A549 (cell line): ENCODE measurements around the gene VAMP1. TPM values are rescaled to one million over a fixed set of nuclear protein-coding genes. Genes with fewer than 3 reads are reported as not detected.

Experiments
- ATAC-seq, 2 experiments: fragments of 200-7000 bp in 1 of 2; fragments of >200 bp in 1 of 2; cut with Nextera tagmentation in 1 of 2; cut with Tn5 transposase in 1 of 2; 3 replicates each; pipeline versions ENCODE4 v1.8.0 to v1.9.1; 2018 to 2020; ENCODE audit warnings: mild to moderate bottlenecking in 1 of 2, moderate library complexity in 1 of 2
- CTCF ChIA-PET: fragments of 300-600 bp; sonication (Branson Sonifier 250); formaldehyde crosslinking; extraction: SDS; loops from one replicate; lab custom pipeline; 2021; ENCODE audit warnings: antibody characterized with exemption, inconsistent platforms; lab: Yijun Ruan, JAX
- POLR2A ChIA-PET: fragments of 350-600 bp; formaldehyde crosslinking; extraction: SDS; loops from one replicate; lab custom pipeline; 2021; ENCODE audit warnings: antibody characterized with exemption, inconsistent platforms; lab: Yijun Ruan, JAX
- DNase-seq, 2 experiments: peaks; one replicate each; pipeline versions ENCODE4 v3.0.0 to v3.0.0-alpha.2; 2011 to 2016; ENCODE audit warnings: low read depth in 1 of 2, low spot score in 1 of 2
- FAIRE-seq: peaks from 2 replicates; lab custom pipeline; 2011; peaks lifted over from hg19 to GRCh38; lab: Jason Lieb, UNC
- H3K27ac ChIP-seq, 2 experiments: fragments of >200 bp; sonication (Bioruptor Twin); formaldehyde crosslinking; 3 replicates each; pipeline ENCODE4 v1.5.1; 2016 to 2017
- H3K4me1 ChIP-seq: fragments of >200 bp; sonication (Bioruptor Twin); formaldehyde crosslinking; 3 replicates; pipeline ENCODE4 v1.6.1; 2016
- H3K4me2 ChIP-seq: fragments of >200 bp; sonication (Bioruptor Twin); formaldehyde crosslinking; 3 replicates; pipeline ENCODE4 v1.6.1; 2016
- H3K4me3 ChIP-seq: fragments of >200 bp; sonication (Bioruptor Twin); formaldehyde crosslinking; 3 replicates; pipeline ENCODE4 v1.5.1; 2016
- H3K9me3 ChIP-seq: fragments of >200 bp; sonication (Bioruptor Twin); formaldehyde crosslinking; 3 replicates; pipeline ENCODE4 v1.6.1; 2016
- BHLHE40 ChIP-seq: IDR thresholded peaks from 2 replicates; pipeline ENCODE4 v1.6.1; 2012; ENCODE audit warnings: low read depth, low read length, inconsistent platforms
- CBX2 ChIP-seq: fragments of 200-600 bp; sonication (generic); IDR thresholded peaks from 2 replicates; pipeline ENCODE4 v1.6.1; 2016; ENCODE audit warnings: low read depth, mild to moderate bottlenecking, borderline replicate concordance
- CBX8 ChIP-seq: fragments of 200-600 bp; sonication (generic); IDR thresholded peaks from 2 replicates; pipeline ENCODE4 v1.6.1; 2016
- CEBPB ChIP-seq, 2 experiments: fragments of >200 bp in 1 of 2; sonication (Bioruptor Twin) in 1 of 2; formaldehyde crosslinking in 1 of 2; IDR thresholded peaks; 2 replicates each; pipeline ENCODE4 v1.6.1; 2012 to 2016
- CHD2 ChIP-seq: fragments of 150-350 bp; IDR thresholded peaks from 2 replicates; pipeline ENCODE4 v1.6.1; 2014; ENCODE audit warnings: low read length; ENCODE audit not compliant: partially characterized antibody
- ESRRA ChIP-seq: fragments of 150-350 bp; IDR thresholded peaks from 2 replicates; pipeline ENCODE4 v1.6.1; 2014; ENCODE audit warnings: mild to moderate bottlenecking, low read length, borderline replicate concordance
- FOXS1 ChIP-seq: fragments of 250-450 bp; sonication (Bioruptor Pico); IDR thresholded peaks from 2 replicates; pipeline ENCODE4 v1.5.0; 2020; ENCODE audit warnings: mild to moderate bottlenecking, moderate library complexity
- GATA3 ChIP-seq: IDR thresholded peaks from 2 replicates; pipeline ENCODE4 v1.6.1; 2012; ENCODE audit warnings: borderline replicate concordance
- HDAC2 ChIP-seq: fragments of 200-600 bp; sonication (generic); IDR thresholded peaks from 2 replicates; pipeline ENCODE4 v1.6.1; 2016
- HEYL ChIP-seq: fragments of 250-450 bp; sonication (Bioruptor Pico); IDR thresholded peaks from 2 replicates; pipeline ENCODE4 v1.8.0; 2021; ENCODE audit warnings: mild to moderate bottlenecking, moderate library complexity
- HOXA7 ChIP-seq: fragments of 250-450 bp; sonication (Bioruptor Pico); IDR thresholded peaks from 2 replicates; pipeline ENCODE4 v1.5.0; 2020; ENCODE audit warnings: mild to moderate bottlenecking, moderate library complexity
- HOXB13 ChIP-seq: fragments of 250-450 bp; sonication (Bioruptor Pico); IDR thresholded peaks from 2 replicates; pipeline ENCODE4 v1.5.0; 2020; ENCODE audit warnings: low read depth, mild to moderate bottlenecking, moderate library complexity
- HOXB5 ChIP-seq: fragments of 250-450 bp; sonication (Bioruptor Pico); IDR thresholded peaks from 2 replicates; pipeline ENCODE4 v1.5.0; 2020; ENCODE audit warnings: mild to moderate bottlenecking, moderate library complexity
- JUN ChIP-seq, 2 experiments: fragments of >200 bp; sonication (Bioruptor Twin); formaldehyde crosslinking; IDR thresholded peaks; 2 replicates in 1 of 2; 3 replicates in 1 of 2; pipeline ENCODE4 v1.6.1; 2016 to 2017
- JUNB ChIP-seq: fragments of >200 bp; sonication (Bioruptor Twin); formaldehyde crosslinking; IDR thresholded peaks from 2 replicates; pipeline ENCODE4 v1.6.1; 2016
- KDM1A ChIP-seq: fragments of 200-600 bp; sonication (generic); IDR thresholded peaks from 2 replicates; pipeline ENCODE4 v1.6.1; 2016; ENCODE audit warnings: low read depth, mild to moderate bottlenecking
- MAFK ChIP-seq: fragments of 450-650 bp; IDR thresholded peaks from 2 replicates; pipeline ENCODE4 v1.6.1; 2014; ENCODE audit not compliant: partially characterized antibody
- NPAS2 ChIP-seq: fragments of 250-450 bp; sonication (Bioruptor Pico); IDR thresholded peaks from 2 replicates; pipeline ENCODE4 v1.8.0; 2022; ENCODE audit warnings: mild to moderate bottlenecking, moderate library complexity, borderline replicate concordance
- NR3C1 ChIP-seq: fragments of >200 bp; sonication (Bioruptor Twin); formaldehyde crosslinking; IDR thresholded peaks from 3 replicates; pipeline ENCODE4 v1.6.1; 2017
- PHF8 ChIP-seq: fragments of 200-600 bp; sonication (generic); IDR thresholded peaks from 2 replicates; pipeline ENCODE4 v1.6.1; 2016; ENCODE audit warnings: low read depth, mild to moderate bottlenecking, antibody characterized with exemption, moderate library complexity, borderline replicate concordance
- RAD21 ChIP-seq, 2 experiments: fragments of >200 bp in 1 of 2; sonication (Bioruptor Twin) in 1 of 2; formaldehyde crosslinking in 1 of 2; IDR thresholded peaks in 1 of 2; conservative IDR thresholded peaks in 1 of 2; 2 replicates in 1 of 2; 3 replicates in 1 of 2; pipeline ENCODE4 v1.6.1; 2012 to 2018; ENCODE audit warnings: inconsistent platforms in 1 of 2
- RARB ChIP-seq: fragments of 250-450 bp; sonication (Bioruptor Pico); IDR thresholded peaks from 2 replicates; pipeline ENCODE4 v1.8.0; 2021; ENCODE audit warnings: mild to moderate bottlenecking, moderate library complexity
- RNF2 ChIP-seq: fragments of 200-600 bp; sonication (generic); IDR thresholded peaks from 2 replicates; pipeline ENCODE4 v1.6.1; 2016; ENCODE audit warnings: low read depth, mild to moderate bottlenecking, antibody characterized with exemption, moderate library complexity, borderline replicate concordance
- TFCP2L1 ChIP-seq: fragments of 250-450 bp; sonication (Bioruptor Pico); IDR thresholded peaks from 2 replicates; pipeline ENCODE4 v1.5.0; 2021; ENCODE audit warnings: mild to moderate bottlenecking
- TP53 ChIP-seq: fragments of 250-450 bp; sonication (Bioruptor Pico); IDR thresholded peaks from 2 replicates; pipeline ENCODE4 v1.5.0; 2021; ENCODE audit warnings: mild to moderate bottlenecking, moderate library complexity
- ZFP36 ChIP-seq: fragments of 450-650 bp; IDR thresholded peaks from 2 replicates; pipeline ENCODE4 v1.6.1; 2014; ENCODE audit warnings: borderline replicate concordance; ENCODE audit not compliant: partially characterized antibody
- ZSCAN20 ChIP-seq: fragments of 250-450 bp; sonication (Bioruptor Pico); IDR thresholded peaks from 2 replicates; pipeline ENCODE4 v1.8.0; 2022; ENCODE audit warnings: mild to moderate bottlenecking, moderate library complexity
- WGBS: methylation state at CpG from one replicate; pipeline ENCODE4 v1.1.6; 2017; ENCODE audit errors: missing lambda C conversion rate; 5-methylcytosine and 5-hydroxymethylcytosine counted together
- polyA plus RNA-seq, 4 experiments: library from polyadenylated mRNA; depleted of rRNA in 3 of 4; stranded (reverse); fragments of >200 nt; fragmentation: RNase III in 1 of 4; extraction: RNeasy Plus Mini Kit Qiagen cat#74134 plus additional on column Dnase treatment in 1 of 4; gene quantifications; 2 replicates in 3 of 4; 3 replicates in 1 of 4; pipeline ENCODE4 v1.2.3, GENCODE V29; 2011 to 2017
- TF ChIP-seq, protein P1 (sequence below): fragments of >200 bp; sonication (Bioruptor Twin); formaldehyde crosslinking; IDR thresholded peaks from 3 replicates; pipeline ENCODE4 v1.6.1; 2016
- TF ChIP-seq, protein P2 (sequence below): IDR thresholded peaks from 2 replicates; pipeline ENCODE4 v1.6.1; 2012
- TF ChIP-seq, protein P3 (sequence below): fragments of >200 bp; sonication (Bioruptor Twin); formaldehyde crosslinking; IDR thresholded peaks from 3 replicates; pipeline ENCODE4 v1.5.1; 2016
- TF ChIP-seq, protein P4 (sequence below): IDR thresholded peaks from 2 replicates; pipeline ENCODE4 v1.6.1; 2012

VAMP1 gene
- polyA plus RNA-seq, 2 of the 4 experiments (the other 2 are of a cell fraction), result 17.6 to 22.7 TPM

DNA sequence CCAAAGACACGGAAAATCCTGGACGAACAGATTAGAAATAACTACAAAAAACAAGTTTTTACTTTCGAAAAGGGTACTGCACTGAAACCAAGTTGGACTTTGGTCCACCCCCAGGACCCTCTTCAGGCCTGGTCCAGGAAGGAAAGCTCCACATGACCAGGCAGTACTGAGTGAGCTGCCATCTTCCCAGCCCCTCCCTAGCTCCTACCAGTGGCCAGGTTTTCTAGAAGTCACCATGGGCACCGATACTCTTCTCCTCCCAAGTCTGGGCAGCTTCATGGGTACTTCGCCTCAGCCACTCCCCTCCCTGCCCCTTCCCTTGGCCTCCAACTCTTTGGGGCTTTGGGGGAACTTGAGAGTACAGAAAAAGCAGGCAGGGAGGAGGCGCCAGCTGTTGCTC, 6.6 kb downstream of the VAMP1 start:
- no peak for ATAC-seq

DNA sequence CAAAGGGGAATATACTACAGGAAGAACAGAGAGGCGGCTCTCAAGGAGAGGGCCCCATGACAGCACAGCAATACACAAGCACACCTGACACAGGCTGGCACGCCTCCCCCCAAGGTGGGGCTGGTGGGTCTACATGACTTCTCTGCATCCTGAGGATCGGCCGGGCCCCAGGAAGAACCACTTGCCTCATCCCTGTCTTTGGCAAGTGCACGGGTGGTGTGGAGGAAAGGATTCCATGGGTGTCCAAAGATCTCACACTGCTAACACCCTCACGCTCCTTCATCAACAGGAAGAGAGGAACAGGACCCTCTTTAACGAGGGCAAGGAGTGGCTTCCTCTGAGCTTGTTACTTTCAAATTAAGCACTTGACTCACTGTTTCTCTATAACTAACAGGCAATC, 7.3 kb downstream of the VAMP1 start:
- H3K27ac ChIP-seq, result no peak overlapping the region
- WGBS, result 90% methylated on average over 7 of the region's 7 CpGs
- ChIA-PET POLR2A (interaction anchor here (1.1 kb wide), 1 partner anchor 118 kb away, joined by 3 read pairs; no protein-coding TSS in a partner anchor), CTCF (interaction anchor here (0.7 to 9.3 kb wide), 8 partner anchors 12 to 184 kb away, joined by 3 to 92 read pairs (median 5); partner anchors contain the start of gene TAPBPL)
- H3K4me1 ChIP-seq, result peaks cover 11% of the 10 kb centered on the region
- no peak for DNase-seq
- H3K9me3 ChIP-seq, result no peaks in the 10 kb centered on the region
- no peak overlapping the region for H3K4me2 ChIP-seq
- no peak for TF ChIP-seq HEYL (CRISPR knock-in tag)
- TF ChIP-seq NR3C1, result no peak
- TF ChIP-seq HOXB5, result no peak
- TF ChIP-seq, protein P1, sequence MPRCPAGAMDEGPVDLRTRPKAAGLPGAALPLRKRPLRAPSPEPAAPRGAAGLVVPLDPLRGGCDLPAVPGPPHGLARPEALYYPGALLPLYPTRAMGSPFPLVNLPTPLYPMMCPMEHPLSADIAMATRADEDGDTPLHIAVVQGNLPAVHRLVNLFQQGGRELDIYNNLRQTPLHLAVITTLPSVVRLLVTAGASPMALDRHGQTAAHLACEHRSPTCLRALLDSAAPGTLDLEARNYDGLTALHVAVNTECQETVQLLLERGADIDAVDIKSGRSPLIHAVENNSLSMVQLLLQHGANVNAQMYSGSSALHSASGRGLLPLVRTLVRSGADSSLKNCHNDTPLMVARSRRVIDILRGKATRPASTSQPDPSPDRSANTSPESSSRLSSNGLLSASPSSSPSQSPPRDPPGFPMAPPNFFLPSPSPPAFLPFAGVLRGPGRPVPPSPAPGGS, result no peak
- TF ChIP-seq HDAC2, result no peak
- TF ChIP-seq RNF2, result no peak
- no peak for FAIRE-seq
- no peak overlapping the region for H3K4me3 ChIP-seq
- no peak for ATAC-seq

More for the DNA sequence above, 6.6 kb downstream of the VAMP1 start:
- 96% methylated on average over 6 of the region's 6 CpGs for WGBS
- ChIA-PET CTCF (interaction anchor here (0.6 to 9.3 kb wide), 12 partner anchors 20 to 185 kb away, joined by 3 to 92 read pairs (median 7); no protein-coding TSS in a partner anchor), POLR2A (interaction anchor here (1.1 kb wide), 1 partner anchor 119 kb away, joined by 3 read pairs; no protein-coding TSS in a partner anchor)
- Histone ChIP-seq H3K4me3 (no peak overlapping the region), H3K27ac (0 out of 6 replicates have a peak overlapping the region, but pooled peaks of 1 of the 2 experiments have one; percentile 10), H3K4me2 (no peak overlapping the region), H3K4me1 (peaks cover 18% of the 10 kb centered on the region), H3K9me3 (no peaks in the 10 kb centered on the region)
- no peak for TF ChIP-seq NPAS2 (CRISPR knock-in tag)
- TF ChIP-seq HEYL (CRISPR knock-in tag), result no peak
- no peak for TF ChIP-seq CEBPB (IDR thresholded peaks at IDR 0.05)
- TF ChIP-seq TP53 (CRISPR knock-in tag), result no peak
- TF ChIP-seq PHF8, result no peak
- TF ChIP-seq TFCP2L1 (CRISPR knock-in tag), result no peak
- TF ChIP-seq GATA3, result no peak
- TF ChIP-seq ZFP36, result no peak
- TF ChIP-seq BHLHE40, result no peak
- TF ChIP-seq CBX8, result no peak
- TF ChIP-seq HDAC2, result no peak
- TF ChIP-seq JUNB, result no peak
- no peak for TF ChIP-seq HOXB5
- no peak for TF ChIP-seq MAFK
- no peak for TF ChIP-seq ZSCAN20
- TF ChIP-seq JUN (IDR thresholded peaks at IDR 0.05), result no peak
- TF ChIP-seq HOXB13 (CRISPR knock-in tag), result no peak
- no peak for TF ChIP-seq ESRRA
- FAIRE-seq, result no peak
- no peak for DNase-seq

DNA sequence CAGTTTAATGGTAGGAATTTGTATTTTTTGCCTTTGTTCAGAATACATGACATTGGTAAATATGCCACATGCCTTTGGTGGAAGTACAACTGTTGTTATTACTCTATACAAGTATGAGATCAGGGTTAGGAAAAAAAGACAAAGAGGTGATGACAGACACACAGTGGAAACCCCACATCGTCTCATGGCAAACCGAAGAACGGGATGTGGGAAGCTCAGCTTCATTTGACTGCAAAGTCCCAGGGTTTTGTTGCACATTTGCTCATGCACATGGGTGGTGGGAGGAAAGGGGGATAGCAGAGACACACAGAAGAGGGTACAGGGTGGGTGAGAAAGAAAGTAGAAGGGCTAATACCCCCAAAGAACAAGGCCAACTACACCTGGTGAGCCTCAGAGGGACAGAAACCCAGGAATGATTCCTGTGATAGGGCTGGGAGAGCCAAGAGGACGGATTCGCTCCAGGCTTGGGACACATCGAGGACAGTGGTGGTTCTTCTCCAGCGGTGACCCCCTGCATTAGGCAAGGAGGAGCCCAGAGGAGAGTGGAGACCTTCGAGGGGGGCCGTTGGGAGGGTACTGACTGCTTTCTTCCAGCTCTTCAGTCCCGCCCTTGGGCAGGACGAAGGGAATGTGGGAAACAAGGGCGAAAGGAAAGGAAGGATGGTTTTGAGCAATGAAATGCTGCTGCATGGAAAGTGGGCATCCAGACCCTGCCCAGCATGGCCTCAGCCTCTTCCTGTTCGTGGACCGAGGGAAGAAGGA, 8.1 kb downstream of the VAMP1 start:
- CTCF ChIA-PET, result interaction anchor here (0.8 to 9.3 kb wide), 8 partner anchors 11 to 139 kb away, joined by 3 to 92 read pairs (median 5); partner anchors contain the start of gene TAPBPL
- TF ChIP-seq CBX2 (no peak), TFCP2L1 (CRISPR knock-in tag) (no peak), JUN (IDR thresholded peaks at IDR 0.05) (no peak), RNF2 (no peak), GATA3 (no peak), RAD21 (conservative IDR thresholded peaks at IDR 0.05 in 1 of 2, IDR thresholded peaks at IDR 0.05 in 1 of 2) (no peak), CEBPB (IDR thresholded peaks at IDR 0.05) (no peak), ESRRA (no peak), KDM1A (no peak), FOXS1 (CRISPR knock-in tag) (no peak), RARB (CRISPR knock-in tag) (no peak), CHD2 (no peak), HOXA7 (CRISPR knock-in tag) (no peak)
- TF ChIP-seq, protein P2, sequence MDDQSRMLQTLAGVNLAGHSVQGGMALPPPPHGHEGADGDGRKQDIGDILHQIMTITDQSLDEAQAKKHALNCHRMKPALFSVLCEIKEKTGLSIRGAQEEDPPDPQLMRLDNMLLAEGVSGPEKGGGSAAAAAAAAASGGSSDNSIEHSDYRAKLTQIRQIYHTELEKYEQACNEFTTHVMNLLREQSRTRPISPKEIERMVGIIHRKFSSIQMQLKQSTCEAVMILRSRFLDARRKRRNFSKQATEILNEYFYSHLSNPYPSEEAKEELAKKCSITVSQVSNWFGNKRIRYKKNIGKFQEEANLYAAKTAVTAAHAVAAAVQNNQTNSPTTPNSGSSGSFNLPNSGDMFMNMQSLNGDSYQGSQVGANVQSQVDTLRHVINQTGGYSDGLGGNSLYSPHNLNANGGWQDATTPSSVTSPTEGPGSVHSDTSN, result no peak
- TF ChIP-seq, protein P3, sequence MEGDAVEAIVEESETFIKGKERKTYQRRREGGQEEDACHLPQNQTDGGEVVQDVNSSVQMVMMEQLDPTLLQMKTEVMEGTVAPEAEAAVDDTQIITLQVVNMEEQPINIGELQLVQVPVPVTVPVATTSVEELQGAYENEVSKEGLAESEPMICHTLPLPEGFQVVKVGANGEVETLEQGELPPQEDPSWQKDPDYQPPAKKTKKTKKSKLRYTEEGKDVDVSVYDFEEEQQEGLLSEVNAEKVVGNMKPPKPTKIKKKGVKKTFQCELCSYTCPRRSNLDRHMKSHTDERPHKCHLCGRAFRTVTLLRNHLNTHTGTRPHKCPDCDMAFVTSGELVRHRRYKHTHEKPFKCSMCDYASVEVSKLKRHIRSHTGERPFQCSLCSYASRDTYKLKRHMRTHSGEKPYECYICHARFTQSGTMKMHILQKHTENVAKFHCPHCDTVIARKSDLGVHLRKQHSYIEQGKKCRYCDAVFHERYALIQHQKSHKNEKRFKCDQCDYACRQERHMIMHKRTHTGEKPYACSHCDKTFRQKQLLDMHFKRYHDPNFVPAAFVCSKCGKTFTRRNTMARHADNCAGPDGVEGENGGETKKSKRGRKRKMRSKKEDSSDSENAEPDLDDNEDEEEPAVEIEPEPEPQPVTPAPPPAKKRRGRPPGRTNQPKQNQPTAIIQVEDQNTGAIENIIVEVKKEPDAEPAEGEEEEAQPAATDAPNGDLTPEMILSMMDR, result no peak
- TF ChIP-seq, protein P4, sequence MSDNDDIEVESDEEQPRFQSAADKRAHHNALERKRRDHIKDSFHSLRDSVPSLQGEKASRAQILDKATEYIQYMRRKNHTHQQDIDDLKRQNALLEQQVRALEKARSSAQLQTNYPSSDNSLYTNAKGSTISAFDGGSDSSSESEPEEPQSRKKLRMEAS, result no peak

More for the DNA sequence above, 8.1 kb downstream of the VAMP1 start:
- no peak for FAIRE-seq
- Histone ChIP-seq H3K4me2 (no peak overlapping the region), H3K27ac (no peak overlapping the region), H3K4me1 (peaks cover 5% of the 10 kb centered on the region; the same call in 1 of the 3 replicates), H3K9me3 (no peaks in the 10 kb centered on the region), H3K4me3 (no peak overlapping the region)
- POLR2A ChIA-PET, result no interaction called here
- no peak for DNase-seq
- ATAC-seq, result no peak
- 88% methylated on average over 14 of the region's 14 CpGs for WGBS
